CD14-positive monocyte (primary cell): ENCODE results near the gene SRRD. TPM values are rescaled to one million over a fixed set of nuclear protein-coding genes. Genes with fewer than 3 reads are reported as not detected.

Experiments used
- DNase-seq, 3 donors: peaks; one replicate each; pipeline ENCODE4 v3.0.0-alpha.2; 2011 to 2022
- H2AFZ ChIP-seq: 2 replicates; pipeline ENCODE4 v1.6.0; 2012; ENCODE audit warnings: mild to moderate bottlenecking, low read depth, low read length, inconsistent platforms; ENCODE audit not compliant: insufficient read depth, poor library complexity, severe bottlenecking
- H3K27ac ChIP-seq, 2 donors: 1 replicate in 1 of 2; 2 replicates in 1 of 2; pipeline ENCODE4 v1.5.1; 2012 to 2013; ENCODE audit warnings: low read length in 2 of 2, control low read depth in 1 of 2, inconsistent platforms in 1 of 2, low read depth in 1 of 2, mild to moderate bottlenecking in 1 of 2
- H3K27me3 ChIP-seq, 2 donors: one replicate each; pipeline versions ENCODE4 v1.6.0 to v1.6.1; 2011 to 2013; ENCODE audit warnings: low read length in 2 of 2; ENCODE audit not compliant: control insufficient read depth in 2 of 2, insufficient read depth in 2 of 2
- H3K36me3 ChIP-seq, 2 donors: replicated peaks in 1 of 2; 1 replicate in 1 of 2; 2 replicates in 1 of 2; pipeline versions ENCODE4 v1.5.1 to v1.6.1; 2012 to 2013; ENCODE audit warnings: low read length in 2 of 2, control low read depth in 1 of 2, inconsistent platforms in 1 of 2, mild to moderate bottlenecking in 1 of 2; ENCODE audit not compliant: insufficient read depth in 2 of 2, control insufficient read depth in 1 of 2
- H3K4me1 ChIP-seq, 2 donors: 1 replicate in 1 of 2; 2 replicates in 1 of 2; pipeline versions ENCODE4 v1.5.1 to v1.6.1; 2012 to 2013; ENCODE audit warnings: low read length in 2 of 2, control low read depth in 1 of 2, inconsistent platforms in 1 of 2, mild to moderate bottlenecking in 1 of 2, moderate library complexity in 1 of 2; ENCODE audit not compliant: insufficient read depth in 2 of 2, control insufficient read depth in 1 of 2
- H3K4me2 ChIP-seq: replicated peaks from 2 replicates; pipeline ENCODE3; 2012; ENCODE audit warnings: low read length, moderate library complexity, mild to moderate bottlenecking; ENCODE audit not compliant: poor library complexity, severe bottlenecking; ENCODE audit errors: extremely low read depth
- H3K4me3 ChIP-seq, 3 experiments: fragments of 200-600 bp in 1 of 3; sonication (generic) in 1 of 3; replicated peaks in 1 of 3; 1 replicate in 2 of 3; 2 replicates in 1 of 3; pipeline ENCODE4 v1.5.1; 2011 to 2013; ENCODE audit warnings: low read length in 3 of 3, mild to moderate bottlenecking in 3 of 3, control low read depth in 2 of 3, low read depth in 2 of 3, inconsistent platforms in 1 of 3, moderate library complexity in 1 of 3
- H3K79me2 ChIP-seq: 2 replicates; pipeline ENCODE4 v1.6.0; 2012; ENCODE audit warnings: mild to moderate bottlenecking, control low read depth, inconsistent platforms, low read length, moderate library complexity; ENCODE audit not compliant: insufficient read depth
- H3K9ac ChIP-seq: 2 replicates; pipeline ENCODE4 v1.6.0; 2017; ENCODE audit warnings: low read length, mild to moderate bottlenecking; ENCODE audit not compliant: insufficient read depth, poor library complexity, severe bottlenecking
- H3K9me3 ChIP-seq, 2 donors: replicated peaks in 1 of 2; 1 replicate in 1 of 2; 2 replicates in 1 of 2; pipeline versions ENCODE4 v1.5.1 to v1.6.1; 2012 to 2013; ENCODE audit warnings: low read length in 2 of 2, control low read depth in 1 of 2; ENCODE audit not compliant: control insufficient read depth in 1 of 2, insufficient read depth in 1 of 2
- H4K20me1 ChIP-seq: 2 replicates; pipeline ENCODE4 v1.6.0; 2012; ENCODE audit warnings: mild to moderate bottlenecking, low read length, control low read depth, moderate library complexity; ENCODE audit not compliant: insufficient read depth
- H3K27ac Mint-ChIP-seq, 7 donors: one replicate each; pipeline ENCODE4 v1.8.0; 2020; ENCODE audit warnings: mild to moderate bottlenecking in 7 of 7, mixed read lengths in 7 of 7, moderate library complexity in 6 of 7, inconsistent platforms in 2 of 7
- H3K27me3 Mint-ChIP-seq, 3 donors: one replicate each; pipeline ENCODE4 v1.8.0; 2021 to 2022; ENCODE audit warnings: low read depth in 3 of 3, mild to moderate bottlenecking in 3 of 3, mixed read lengths in 3 of 3, moderate library complexity in 3 of 3, inconsistent platforms in 1 of 3
- H3K36me3 Mint-ChIP-seq, 2 donors: one replicate each; pipeline ENCODE4 v1.8.0; 2020; ENCODE audit warnings: mixed read lengths in 2 of 2, inconsistent platforms in 1 of 2, mild to moderate bottlenecking in 1 of 2
- H3K4me1 Mint-ChIP-seq: one replicate; pipeline ENCODE4 v1.8.0; 2020; ENCODE audit warnings: mild to moderate bottlenecking, mixed read lengths
- H3K4me3 Mint-ChIP-seq, 2 donors: one replicate each; pipeline ENCODE4 v1.8.0; 2020; ENCODE audit warnings: mild to moderate bottlenecking in 2 of 2, mixed read lengths in 2 of 2, moderate library complexity in 1 of 2
- H3K9me3 Mint-ChIP-seq, 7 donors: one replicate each; pipeline ENCODE4 v1.8.0; 2020 to 2022; ENCODE audit warnings: mixed read lengths in 7 of 7, mild to moderate bottlenecking in 6 of 7, moderate library complexity in 6 of 7, inconsistent platforms in 2 of 7
- CTCF ChIP-seq: fragments of 200-600 bp; IDR thresholded peaks from one replicate; pipeline ENCODE4 v1.8.0; 2022; ENCODE audit warnings: antibody characterized with exemption, mild to moderate bottlenecking
- WGBS: methylation state at CpG from one replicate; pipeline ENCODE4 v1.1.5; 2013; ENCODE audit warnings: missing lambda C conversion rate; ENCODE audit not compliant: insufficient coverage; 5-methylcytosine and 5-hydroxymethylcytosine counted together
- intact Hi-C, 2 donors: fragments of 100-400 bp; cut with micrococcal nuclease; formaldehyde crosslinking; loops; one replicate each; pipeline versions ENCODE4 v1.15.0 to v1.15.1; 2023
- polyA plus RNA-seq, 3 donors: library from polyadenylated mRNA; depleted of rRNA in 1 of 3; unstranded in 2 of 3; stranded (reverse) in 1 of 3; fragments of 300-500 nt in 2 of 3; fragments of >200 nt in 1 of 3; fragmentation: Illumina TruSeq in 2 of 3; gene quantifications; 1 replicate in 2 of 3; 2 replicates in 1 of 3; pipeline ENCODE4 v1.2.3, GENCODE V29; 2012 to 2021

The SRRD gene
- polyA plus RNA-seq, 3 donors = 3.7 to 15.0 (median 10.0) TPM

- WGBS = 98% methylated on average over 13 of the region's 15 CpGs
- H3K27me3 Mint-ChIP-seq = peaks cover 2 to 3% (median 2%) of the 10 kb centered on the region in 3 donors
- Histone ChIP-seq H3K9me3 (no peaks in the 10 kb centered on the region), H3K4me2 (no peak overlapping the region), H3K36me3 (peaks cover 12 to 49% of the 10 kb centered on the region in 2 donors), H3K9ac (no peak overlapping the region), H3K4me3 (no peak overlapping the region), H3K27me3 (no peaks in the 10 kb centered on the region), H3K79me2 (no peaks in the 10 kb centered on the region), H2AFZ (no peak overlapping the region), H3K27ac (no peak overlapping the region), H4K20me1 (peaks cover 4% of the 10 kb centered on the region), H3K4me1 (peaks cover 4 to 6% of the 10 kb centered on the region in 2 donors)
- no peak for DNase-seq
- peaks cover 45 to 47% of the 10 kb centered on the region in 2 donors for H3K36me3 Mint-ChIP-seq
- no peak for TF ChIP-seq CTCF
- peak overlapping the region in 1 of 7 donors; percentile 76 for H3K27ac Mint-ChIP-seq
- intact Hi-C loops = no loop called here
- peaks cover 10% of the 10 kb centered on the region for H3K4me1 Mint-ChIP-seq
- no peak overlapping the region for H3K4me3 Mint-ChIP-seq
- H3K9me3 Mint-ChIP-seq = peaks cover 0 to 2% (median 0%) of the 10 kb centered on the region in 7 donors
Observed at GRCh38 chr22:26445577-26446275, 38.0 kb upstream of the SRRD start.

GRCh38 chr22:26446808-26447515 is 36.7 kb upstream of the SRRD start:
- Histone ChIP-seq H3K9ac (no peak overlapping the region), H3K4me1 (peaks cover 4 to 6% of the 10 kb centered on the region in 2 donors), H3K4me3 (no peak overlapping the region), H4K20me1 (no peaks in the 10 kb centered on the region), H2AFZ (no peak overlapping the region), H3K9me3 (no peaks in the 10 kb centered on the region), H3K4me2 (no peak overlapping the region), H3K79me2 (no peaks in the 10 kb centered on the region), H3K36me3 (peaks cover 23 to 62% of the 10 kb centered on the region in 2 donors), H3K27me3 (no peaks in the 10 kb centered on the region), H3K27ac (no peak overlapping the region)
- Mint-ChIP-seq H3K4me3 (no peak overlapping the region), H3K9me3 (peaks cover 0 to 2% (median 0%) of the 10 kb centered on the region in 7 donors), H3K27ac (peak overlapping the region in 1 of 7 donors; percentile 11), H3K27me3 (peaks cover 2 to 3% (median 2%) of the 10 kb centered on the region in 3 donors), H3K4me1 (peaks cover 8% of the 10 kb centered on the region), H3K36me3 (peaks cover 55% of the 10 kb centered on the region in 2 donors)
- WGBS = 96% methylated on average over 9 of the region's 17 CpGs
- no peak for DNase-seq
- TF ChIP-seq CTCF = no peak
- intact Hi-C loops = no loop called here
